ENCODE results near the gene FIGNL2. TPM values are rescaled to one million over a fixed set of nuclear protein-coding genes. Genes with fewer than 3 reads are reported as not detected.
"Not testable (repeated sequence)": the region's sequence is repeated elsewhere in the genome, so short reads cannot be mapped to it uniquely, and the experiment has no call there.

The FIGNL2 gene
- 0.68 TPM for total RNA-seq

DNA sequence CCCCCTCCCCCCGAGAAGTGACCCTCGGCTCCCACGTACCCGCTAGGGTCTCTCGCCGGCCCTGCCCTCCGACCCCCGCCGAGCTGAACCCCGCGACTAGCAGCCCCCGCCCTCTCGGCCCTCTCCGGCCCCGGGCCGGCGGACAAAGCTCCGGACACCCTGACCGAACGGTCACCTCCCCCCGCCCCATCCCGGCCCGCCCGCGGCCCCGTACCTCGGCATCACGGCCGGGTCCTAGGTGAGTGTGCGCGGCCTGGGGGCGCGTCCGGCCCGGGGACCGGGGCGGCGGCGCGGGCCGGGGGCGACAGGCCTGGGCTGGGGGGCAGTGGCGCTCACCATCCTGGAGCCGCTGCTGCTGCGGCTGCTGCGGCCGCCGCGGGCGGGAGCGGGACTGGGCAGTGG, at the start of gene FIGNL2:
TSS of gene FIGNL2 (minus strand) at position 393 of the 402 bp plus-strand sequence. CDS start 26,305 bp downstream, outside the sequence.
- no peak for DNase-seq (ENCODE audit: low spot score)

DNA sequence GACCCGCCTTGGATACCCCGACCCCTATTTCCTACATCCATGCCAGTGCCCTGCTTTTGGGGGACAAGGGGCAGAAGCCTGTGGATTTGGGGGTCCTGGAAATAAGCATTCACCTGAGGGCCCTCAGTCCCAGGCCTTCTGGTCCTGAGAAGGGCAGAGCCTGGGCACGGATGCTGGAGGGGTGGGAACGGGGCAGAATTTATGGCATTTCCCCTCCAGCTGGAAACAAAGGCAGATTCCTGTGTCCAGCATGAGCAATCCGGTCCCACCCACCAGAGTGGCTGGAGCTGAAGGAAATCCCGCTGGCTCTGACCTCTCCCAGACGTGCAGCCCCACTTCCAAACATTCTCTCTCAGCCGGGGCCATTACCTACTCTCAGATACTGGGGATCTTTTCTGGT, 48.7 kb upstream of the FIGNL2 start:
- DNase-seq (ENCODE audit: low spot score) (peak; percentile 42), ATAC-seq (no peak)

More for the DNA sequence above, at the start of gene FIGNL2:
- ATAC-seq = peak; percentile 19

DNA sequence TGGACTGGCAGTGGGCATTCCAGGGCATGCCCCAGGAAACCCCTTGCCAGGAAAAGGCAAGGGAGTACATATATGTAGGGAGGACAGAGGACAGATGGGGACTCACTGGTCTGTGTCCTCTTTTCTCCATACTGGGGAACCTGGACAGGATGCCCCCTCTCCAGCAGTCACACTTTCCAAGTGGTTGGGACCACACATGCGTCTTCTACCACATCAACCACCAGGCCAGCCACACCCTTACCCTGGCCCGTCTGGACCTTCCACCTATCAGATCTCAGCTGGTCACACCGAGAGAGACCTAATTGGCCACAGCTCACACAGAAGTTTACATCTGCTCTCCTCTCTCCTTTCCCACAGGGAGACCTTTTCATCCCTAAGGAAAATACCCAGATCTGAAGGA, 47.7 kb upstream of the FIGNL2 start:
- DNase-seq (ENCODE audit: low spot score) = peak; percentile 30

DNA sequence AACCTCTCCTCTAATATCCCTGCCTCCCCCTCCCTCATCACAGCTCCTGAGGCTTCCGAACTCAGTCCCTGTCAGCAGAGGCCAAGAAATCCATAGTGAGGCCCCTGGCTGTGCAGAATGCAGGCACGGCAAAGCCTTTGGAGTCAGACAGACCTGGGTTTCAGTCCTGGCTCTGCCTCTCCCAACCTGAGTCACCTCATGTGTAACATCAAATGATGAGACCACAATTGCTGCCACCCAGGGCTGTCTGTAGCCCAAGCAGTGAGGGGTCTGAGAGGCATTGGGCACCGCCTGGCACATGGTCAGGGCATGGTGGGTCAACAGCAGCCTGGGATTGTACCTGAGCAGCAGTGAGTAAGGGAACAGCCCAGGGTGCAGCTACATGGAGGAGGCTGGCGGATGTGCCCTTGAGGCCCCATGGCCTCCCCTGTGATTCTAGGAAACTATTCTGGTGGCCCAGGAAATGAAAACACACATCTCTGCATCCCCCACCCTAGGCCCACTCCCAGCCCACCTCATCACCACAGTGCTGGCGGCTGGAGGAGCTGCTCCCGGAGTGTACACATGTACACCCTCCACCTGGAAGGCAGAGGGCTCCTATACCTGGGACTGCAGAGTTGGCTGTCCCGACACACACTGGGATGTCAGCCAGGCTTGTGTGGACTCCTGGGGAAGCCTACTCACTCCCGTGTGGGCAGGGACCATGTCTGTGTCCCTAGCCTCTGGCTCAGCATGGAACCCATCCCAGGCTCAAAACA, 47.0 kb upstream of the FIGNL2 start:
- ATAC-seq (no peak), DNase-seq (ENCODE audit: low spot score) (no peak)

More for the DNA sequence above, 47.7 kb upstream of the FIGNL2 start:
- ATAC-seq = no peak

- DNase-seq (ENCODE audit: low spot score) = peak; percentile 29
- ATAC-seq = no peak
These were observed 45.3 kb upstream of the FIGNL2 start for GRCh38 chr12:51893786-51894185.

DNA sequence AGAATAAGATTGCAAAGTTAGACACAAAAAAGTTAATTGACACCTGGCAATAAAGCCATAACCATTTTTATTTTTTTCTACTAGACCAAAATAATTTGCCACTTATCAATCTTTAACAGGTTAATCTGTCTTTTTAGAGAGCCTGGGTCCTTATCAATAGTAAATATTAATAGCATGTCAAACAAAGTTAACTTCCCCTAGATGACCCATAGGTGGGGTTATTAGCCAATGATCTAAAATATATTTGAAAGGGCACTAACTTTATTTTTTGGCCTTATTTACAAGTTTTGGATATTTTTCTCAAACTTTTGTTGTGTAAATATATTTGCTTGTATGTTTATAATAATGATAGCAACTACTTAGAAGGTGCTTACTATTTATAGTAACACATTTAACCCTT, 43.3 kb upstream of the FIGNL2 start:
- DNase-seq (ENCODE audit: low spot score) (no peak), ATAC-seq (no peak)

DNA sequence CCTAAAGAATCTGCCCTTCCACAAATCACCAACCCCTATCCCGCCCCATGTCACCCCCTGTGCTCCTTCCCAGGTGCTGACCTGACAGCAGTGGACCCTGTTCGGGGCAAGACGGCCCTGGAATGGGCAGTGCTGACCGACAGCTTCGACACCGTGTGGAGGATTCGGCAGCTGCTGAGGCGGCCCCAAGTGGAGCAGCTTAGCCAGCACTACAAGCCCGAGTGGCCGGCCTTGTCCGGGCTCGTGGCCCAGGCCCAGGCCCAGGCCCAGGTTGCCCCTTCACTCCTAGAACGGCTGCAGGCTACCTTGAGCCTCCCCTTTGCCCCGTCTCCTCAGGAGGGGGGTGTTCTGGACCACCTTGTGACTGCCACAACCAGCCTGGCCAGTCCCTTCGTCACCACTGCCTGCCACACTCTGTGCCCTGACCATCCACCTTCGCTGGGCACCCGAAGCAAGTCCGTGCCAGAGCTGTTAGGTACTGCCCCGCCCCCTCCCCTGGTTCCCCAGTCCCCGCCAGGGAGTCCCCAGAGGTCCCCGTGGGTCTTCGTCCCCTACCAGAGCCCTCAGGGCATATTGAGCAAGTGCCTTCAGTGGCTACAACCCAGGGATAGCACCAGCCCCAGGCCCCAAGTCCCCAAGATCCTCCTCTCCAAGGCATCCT, 42.1 kb upstream of the FIGNL2 start:
- DNase-seq (ENCODE audit: low spot score) (no peak), ATAC-seq (no peak)

GRCh38 chr12:51890133-51890464, 41.6 kb upstream of the FIGNL2 start:
- DNase-seq (ENCODE audit: low spot score) = no peak
- no peak for ATAC-seq

GRCh38 chr12:51889216-51890132, 41.0 kb upstream of the FIGNL2 start:
- ATAC-seq (no peak), DNase-seq (ENCODE audit: low spot score) (no peak)

GRCh38 chr12:51888316-51889215, 40.0 kb upstream of the FIGNL2 start:
- DNase-seq (ENCODE audit: low spot score) (no peak), ATAC-seq (no peak)

DNA sequence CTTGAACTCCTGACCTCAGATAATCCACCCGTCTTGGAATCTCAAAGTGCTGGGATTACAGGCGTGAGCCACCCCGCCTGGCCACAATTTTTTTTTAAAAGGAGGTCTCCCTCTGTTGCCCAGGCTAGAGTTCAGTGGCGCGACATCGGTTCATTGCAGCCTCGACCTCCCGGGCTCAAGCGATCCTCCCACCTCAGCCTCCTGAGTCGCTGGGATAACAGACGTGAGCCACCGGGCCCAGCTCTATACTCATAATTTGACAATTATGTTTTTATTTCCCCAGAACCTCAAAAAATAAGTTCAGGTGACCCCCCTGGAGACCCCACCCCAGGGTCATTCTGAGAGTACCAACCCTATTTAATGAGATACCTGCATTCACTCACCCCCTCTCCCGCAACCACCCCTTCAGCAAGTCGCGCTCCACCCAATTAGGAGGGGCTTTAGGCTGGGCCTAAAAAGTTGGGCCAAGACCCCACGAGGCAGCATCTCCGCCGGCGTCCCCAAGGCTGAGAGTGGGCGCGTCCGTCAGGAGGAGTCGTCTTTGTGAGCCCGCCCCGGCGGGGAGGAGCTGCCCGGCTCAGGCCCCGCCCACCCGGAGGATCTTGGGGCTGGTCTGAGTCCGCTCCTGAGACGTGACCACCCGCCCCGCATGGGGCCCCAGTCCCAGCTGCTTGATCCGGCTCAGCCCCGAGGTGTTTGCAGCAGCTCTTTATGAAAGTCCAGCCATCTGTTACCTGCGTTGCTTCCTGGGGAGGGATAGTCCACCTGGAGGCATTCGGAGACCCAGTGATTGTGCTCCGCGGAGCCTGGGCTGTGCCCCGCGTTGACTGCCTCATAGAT, 39.2 kb upstream of the FIGNL2 start, which contains the start of gene ANKRD33:
TSS of gene ANKRD33 (plus strand) at position 628 of the 840 bp plus-strand sequence. CDS start at position 712, 84 bp downstream.
- ATAC-seq (peak; percentile 53), DNase-seq (ENCODE audit: low spot score) (no peak)

DNA sequence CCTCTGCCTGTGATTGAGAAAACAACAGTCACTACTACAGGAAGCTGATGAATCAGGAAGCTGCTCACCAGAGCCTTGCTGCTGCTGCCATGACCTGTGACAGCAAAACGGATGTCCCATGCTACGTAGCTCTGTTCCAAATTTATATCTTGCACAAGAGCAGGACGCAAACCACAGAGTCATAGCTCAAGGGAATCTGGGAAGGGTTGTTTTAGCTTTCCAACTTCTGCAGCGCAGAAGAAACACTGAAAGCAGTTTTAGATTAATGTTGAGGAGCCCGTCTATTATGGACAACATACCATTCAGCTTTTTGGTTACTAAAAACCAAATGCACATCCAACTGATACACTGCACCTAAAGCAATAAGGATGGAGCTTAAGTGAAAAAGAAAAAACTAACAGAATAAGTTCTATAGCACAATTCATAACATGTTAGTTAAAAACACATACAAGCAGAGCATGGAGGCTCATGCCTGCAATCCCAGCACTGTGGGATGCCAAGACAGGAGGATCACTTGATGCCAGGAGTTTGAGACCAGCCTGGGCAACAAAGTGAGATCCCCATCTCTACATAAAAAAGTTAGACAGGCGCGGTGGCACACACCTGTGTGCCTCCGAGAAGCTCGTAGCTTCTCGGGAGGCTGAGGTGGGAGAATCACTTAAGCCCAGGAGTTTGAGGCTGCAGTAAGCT, 37.6 kb upstream of the FIGNL2 start:
- peak; percentile 62 for DNase-seq (ENCODE audit: low spot score)
- ATAC-seq = peak; percentile 80

DNA sequence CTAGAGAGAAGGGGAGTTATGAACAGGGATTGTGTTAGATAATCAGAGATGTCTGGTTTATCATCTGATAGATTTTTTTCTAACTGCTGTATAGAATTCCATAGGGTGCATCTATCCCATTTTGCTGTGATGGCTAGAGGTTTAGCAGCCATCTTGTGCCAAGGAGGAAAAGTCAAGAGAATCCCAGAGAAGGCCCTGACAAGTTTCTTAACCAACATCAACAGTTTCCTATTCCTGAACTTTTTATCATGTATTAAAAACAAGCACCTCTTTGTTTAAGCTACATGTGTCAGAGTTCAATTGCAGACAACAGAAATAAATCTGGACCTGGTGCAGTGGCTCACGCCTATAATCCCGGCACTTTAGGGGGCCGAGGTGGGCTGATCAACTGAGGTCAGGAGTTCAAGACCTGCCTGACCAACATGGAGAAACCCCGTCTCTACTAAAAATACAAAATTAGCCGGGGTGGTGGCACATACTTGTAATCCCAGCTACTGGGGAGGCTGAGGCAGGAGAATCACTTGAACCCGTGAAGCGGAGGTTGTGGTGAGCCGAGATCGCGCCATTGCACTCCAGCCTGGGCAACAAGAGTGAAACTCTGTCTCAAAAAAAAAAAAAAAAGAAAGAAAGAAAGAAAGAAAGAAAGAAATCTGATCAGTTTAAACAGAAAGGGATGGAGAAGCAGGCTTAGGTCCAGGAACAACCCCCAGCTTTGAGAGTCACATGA, 36.9 kb upstream of the FIGNL2 start:
- not testable (repeated sequence) for DNase-seq (ENCODE audit: low spot score); ATAC-seq

DNA sequence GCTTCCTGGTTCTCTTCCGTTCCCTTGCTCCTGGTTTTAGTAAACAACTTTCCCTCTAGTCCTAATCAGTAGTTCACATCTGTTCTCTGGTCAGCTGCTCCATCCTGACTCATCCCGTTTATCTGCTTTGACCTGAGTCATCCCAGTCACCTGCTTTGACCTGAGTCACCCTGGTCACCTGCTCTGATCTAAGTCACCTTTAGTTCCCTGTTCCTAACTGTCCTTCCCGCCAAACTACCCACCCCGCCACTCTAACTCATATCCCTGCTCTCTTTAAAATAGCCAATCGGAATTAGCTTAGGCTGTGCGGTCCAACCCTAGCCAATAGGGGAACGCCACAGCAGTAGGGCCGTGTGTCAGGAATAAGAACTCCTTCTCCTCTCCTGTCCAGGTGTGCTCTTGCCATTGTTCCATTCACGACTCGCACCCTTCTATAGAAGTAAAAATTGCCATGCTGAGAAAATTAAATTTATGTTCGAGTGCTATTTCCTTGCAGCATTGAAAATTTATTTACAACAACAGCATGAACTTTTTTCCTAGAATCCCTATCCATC, 36.2 kb upstream of the FIGNL2 start:
- no peak for ATAC-seq
- DNase-seq (ENCODE audit: low spot score) = no peak

GRCh38 chr12:51883998-51884675, 35.6 kb upstream of the FIGNL2 start:
- DNase-seq (ENCODE audit: low spot score) (no peak), ATAC-seq (no peak)

GRCh38 chr12:51883295-51883694, 34.8 kb upstream of the FIGNL2 start:
- ATAC-seq = no peak
- DNase-seq (ENCODE audit: low spot score) = no peak

GRCh38 chr12:51879102-51879501, 30.6 kb upstream of the FIGNL2 start:
- no peak for ATAC-seq
- DNase-seq (ENCODE audit: low spot score) = no peak
